HG02763 (cell line): ENCODE results near the gene GAS1.

Experiments used
- ATAC-seq: cut with Tn5 transposase; IDR thresholded peaks from one replicate; pipeline ENCODE4 v1.9.1; 2021; ENCODE audit warnings: mild to moderate bottlenecking, moderate library complexity; ENCODE audit not compliant: unreplicated experiment

Gene GAS1

DNA sequence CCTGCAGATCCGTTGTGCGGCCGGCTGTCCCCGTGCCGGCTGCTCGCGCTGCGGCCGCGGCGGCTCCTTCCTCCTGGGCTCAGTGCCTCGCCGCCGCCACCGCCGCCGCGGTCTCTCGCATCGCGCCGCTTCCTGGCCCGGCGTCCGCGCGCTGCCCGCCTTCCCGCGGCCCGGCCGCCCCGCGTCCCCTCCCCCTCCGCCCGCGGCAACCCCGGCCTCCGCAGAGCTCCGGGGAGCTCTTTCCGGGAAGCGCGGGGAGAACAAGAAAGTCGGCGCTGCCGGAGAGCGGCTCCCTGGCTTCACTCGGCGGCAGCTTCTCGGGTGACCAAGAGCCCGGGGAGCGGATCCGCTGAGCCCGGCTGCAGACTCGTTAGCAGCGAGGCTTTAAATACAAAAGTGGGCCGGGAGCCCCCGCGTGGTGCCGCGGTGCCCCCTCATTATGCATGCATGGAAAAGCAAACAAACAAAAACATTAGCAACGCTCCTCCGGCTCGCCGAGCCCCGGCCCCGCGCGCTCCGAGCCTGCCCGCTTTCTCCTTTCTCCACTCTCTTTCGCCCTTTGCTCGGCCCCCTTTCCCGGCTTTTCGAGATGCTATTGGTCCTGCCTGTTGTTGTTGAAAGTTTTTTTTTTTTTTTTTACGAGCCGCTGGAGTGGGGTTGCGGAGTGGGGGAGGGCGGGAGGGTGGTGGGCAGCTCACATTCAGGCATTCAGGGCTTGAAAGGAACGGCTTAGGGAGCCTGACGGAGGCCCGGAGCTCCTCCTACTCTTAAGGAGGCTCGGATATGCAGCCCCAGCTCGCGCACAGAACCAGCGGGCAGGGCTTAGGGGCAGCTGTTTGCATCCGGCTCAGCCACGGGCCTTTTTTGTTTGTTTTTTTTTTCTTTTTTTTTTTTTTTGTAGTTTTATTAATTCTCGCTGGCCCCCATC is at the start of gene GAS1:
Gene GAS1, minus strand, starts transcription at position 361 of the 928 bp plus-strand sequence. CDS start 727 bp downstream, outside the sequence.
- peak; percentile 56 for ATAC-seq

- no peak for ATAC-seq
Observed at GRCh38 chr9:86994231-86994630, 46.9 kb upstream of the GAS1 start.

DNA sequence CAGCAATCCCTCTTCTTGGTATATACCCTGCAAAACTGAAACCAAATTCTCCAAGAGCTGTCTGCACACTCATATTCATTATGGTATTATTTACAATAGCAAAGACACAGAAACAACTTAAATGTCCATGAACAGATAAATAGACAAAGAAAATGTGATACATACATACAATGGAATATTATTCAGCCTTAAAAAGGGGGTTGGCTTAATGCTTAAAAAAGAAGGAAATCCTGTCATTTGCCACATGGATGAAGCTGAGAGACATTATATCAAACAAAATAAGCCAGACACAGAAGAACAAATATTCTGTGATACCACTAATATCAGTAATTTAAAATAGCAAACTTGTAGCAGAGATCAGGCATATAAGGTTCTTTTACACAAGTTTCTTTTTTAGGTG is 46.5 kb upstream of the GAS1 start:
- ATAC-seq, result no peak

GRCh38 chr9:86991077-86991476 is 43.8 kb upstream of the GAS1 start:
- no peak for ATAC-seq

DNA sequence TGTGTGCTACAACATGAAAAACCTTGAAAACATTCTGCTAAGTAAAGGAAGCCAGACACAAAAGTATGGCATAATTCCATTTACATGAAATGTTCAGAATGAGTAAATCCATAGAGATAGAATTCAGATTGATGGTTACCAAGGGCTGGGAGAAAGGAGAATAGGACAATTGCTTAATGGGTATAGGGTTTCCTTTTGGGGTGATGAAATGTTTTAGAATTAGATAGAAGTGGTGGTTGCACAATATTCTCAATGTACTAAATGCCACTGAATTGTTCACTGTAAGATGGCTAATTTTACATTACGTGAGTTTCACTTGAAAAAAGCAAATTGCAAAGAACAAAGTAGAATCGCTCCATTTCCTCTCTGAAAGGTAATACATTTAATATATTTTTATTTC is 43.0 kb upstream of the GAS1 start:
- no peak for ATAC-seq

DNA sequence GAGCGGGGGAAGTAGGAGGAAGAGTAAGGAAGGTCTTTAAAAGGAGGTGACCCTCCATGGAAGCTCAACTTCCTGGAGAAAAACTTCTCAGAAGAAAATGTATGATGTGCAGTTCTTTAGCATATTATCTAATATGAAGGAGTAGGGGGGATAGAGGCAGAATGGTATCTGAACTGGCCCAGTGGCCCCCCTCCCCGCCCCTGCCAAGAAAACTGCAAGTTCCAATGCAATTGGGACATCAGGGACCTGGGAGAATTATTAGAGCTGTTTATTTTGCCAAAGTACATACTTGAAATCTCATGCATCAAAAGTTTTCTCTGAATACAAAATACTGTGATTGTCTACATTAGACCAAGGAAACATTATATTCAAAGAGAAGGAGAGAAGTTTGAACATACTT is 40.6 kb upstream of the GAS1 start:
- ATAC-seq, result no peak

DNA sequence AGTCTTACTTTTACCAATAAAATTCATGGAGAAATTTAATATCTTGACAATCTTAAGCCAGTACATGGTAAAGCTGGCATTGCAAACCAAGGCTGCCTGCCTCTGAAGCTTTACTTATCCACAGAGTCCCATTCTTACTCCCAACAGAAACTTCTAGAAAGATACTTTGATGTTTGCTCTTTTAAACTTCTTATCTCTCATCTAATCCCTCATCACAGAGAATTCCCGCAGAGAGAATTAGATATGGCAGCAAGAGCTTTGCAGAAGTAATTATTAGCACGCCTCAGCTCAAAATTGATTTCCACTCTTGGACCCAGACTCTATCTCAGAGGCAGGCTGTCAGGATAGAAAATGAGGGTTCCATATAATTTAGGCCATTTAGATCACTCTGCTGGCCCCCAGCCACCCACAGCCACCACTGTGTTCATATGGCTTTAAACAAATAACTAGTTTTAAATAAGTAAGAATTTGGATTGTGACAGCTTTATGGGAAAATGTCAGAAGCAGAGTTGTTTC is 37.9 kb upstream of the GAS1 start:
- ATAC-seq, result no peak

DNA sequence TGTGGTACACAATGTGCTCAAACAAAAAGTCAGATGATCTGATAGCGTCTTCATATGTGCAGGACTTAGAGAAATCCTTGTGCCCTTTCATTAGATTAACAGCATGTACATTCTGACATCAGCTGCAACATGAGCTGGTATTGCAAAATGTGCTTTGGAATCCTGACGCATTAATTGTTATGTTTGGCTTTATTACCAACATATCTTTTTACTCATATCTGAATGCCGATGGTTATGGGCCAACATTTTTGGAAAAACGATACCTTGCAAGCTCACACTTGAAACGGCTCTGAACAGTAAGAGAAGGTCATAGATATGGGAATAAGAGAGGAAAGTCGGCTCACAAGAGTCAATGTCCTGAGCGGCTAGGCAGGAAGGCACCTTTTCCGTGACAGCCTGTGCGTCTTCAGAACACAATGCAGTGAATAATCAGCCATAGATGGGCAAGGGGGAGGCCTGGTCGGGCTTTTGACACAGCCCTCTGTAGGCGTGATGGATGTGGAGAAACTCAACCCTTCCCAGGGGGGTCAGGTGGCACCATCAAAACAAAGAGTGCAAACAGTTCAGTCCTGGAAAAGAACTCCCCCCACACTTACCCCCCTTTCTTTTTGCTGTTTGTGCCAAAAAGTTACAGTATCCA is 36.4 kb upstream of the GAS1 start:
- no peak for ATAC-seq

- no peak for ATAC-seq
Observed at GRCh38 chr9:86983249-86983619, 35.9 kb upstream of the GAS1 start.

GRCh38 chr9:86980802-86981201 is 33.5 kb upstream of the GAS1 start:
- no peak for ATAC-seq

- ATAC-seq, result no peak
Observed at GRCh38 chr9:86979657-86980056, 32.4 kb upstream of the GAS1 start.

GRCh38 chr9:86978922-86979474 is 31.7 kb upstream of the GAS1 start:
- ATAC-seq, result no peak

GRCh38 chr9:86978413-86978812 is 31.1 kb upstream of the GAS1 start:
- no peak for ATAC-seq

- ATAC-seq, result no peak
Observed at GRCh38 chr9:86977205-86977835, 30.0 kb upstream of the GAS1 start.

DNA sequence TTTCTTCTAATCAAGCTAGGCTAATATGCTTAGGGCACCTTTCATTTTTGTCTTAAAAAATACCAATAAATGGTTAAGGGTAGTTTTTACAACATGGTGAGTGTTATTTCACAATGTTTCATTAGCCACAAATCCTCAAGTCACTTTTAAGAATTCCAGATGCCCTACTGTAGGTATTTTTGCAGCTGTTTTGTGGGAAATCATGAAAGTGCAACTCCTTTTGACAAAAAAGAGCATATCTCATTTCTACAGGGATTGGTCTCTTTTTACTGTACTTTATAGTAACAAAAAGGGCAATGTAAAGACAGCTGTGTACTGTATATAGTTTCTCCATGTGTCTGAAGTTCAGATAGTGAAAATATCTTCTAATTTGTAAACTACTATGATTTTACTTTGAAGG is 28.3 kb upstream of the GAS1 start:
- no peak for ATAC-seq

DNA sequence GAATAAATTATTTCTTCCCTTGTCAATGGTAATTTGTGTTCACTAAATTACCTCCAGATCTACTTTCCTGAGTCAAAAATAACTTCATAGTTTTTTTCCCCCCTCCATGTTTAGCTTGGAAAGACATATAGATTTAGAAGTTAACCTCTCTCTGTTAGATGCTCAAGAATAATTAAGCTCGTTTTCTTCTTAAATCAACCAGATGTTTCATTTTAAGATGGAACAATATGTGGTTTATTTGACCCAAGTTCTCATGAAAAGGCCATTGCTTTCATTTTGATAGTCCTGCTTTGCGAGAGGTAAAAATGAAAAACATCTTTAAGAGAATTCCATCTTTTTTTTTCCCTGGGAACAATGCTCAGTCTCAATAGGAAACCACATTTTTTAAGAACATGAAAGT is 27.7 kb upstream of the GAS1 start:
- ATAC-seq, result no peak

GRCh38 chr9:86974421-86974820 is 27.1 kb upstream of the GAS1 start:
- ATAC-seq, result no peak

DNA sequence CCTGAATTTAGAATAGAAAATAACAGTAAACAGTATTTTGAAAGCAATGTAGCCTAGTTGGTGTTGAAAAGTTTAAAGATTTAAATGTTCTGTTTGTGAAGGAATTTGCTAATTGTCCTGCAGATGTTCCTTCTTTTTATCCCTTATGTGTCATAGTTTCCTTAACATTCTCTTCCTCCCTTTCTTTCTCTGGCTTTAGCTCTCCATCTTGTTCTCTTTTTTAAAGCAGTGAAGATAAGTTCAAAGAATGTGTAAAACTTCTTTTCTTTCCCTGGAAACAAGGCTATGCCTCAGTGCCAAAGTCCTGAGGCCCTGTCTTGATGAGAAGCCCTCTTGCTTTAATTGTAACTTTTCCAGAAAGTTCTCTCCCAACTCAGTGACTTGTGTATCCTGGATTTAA is 24.4 kb upstream of the GAS1 start:
- no peak for ATAC-seq

DNA sequence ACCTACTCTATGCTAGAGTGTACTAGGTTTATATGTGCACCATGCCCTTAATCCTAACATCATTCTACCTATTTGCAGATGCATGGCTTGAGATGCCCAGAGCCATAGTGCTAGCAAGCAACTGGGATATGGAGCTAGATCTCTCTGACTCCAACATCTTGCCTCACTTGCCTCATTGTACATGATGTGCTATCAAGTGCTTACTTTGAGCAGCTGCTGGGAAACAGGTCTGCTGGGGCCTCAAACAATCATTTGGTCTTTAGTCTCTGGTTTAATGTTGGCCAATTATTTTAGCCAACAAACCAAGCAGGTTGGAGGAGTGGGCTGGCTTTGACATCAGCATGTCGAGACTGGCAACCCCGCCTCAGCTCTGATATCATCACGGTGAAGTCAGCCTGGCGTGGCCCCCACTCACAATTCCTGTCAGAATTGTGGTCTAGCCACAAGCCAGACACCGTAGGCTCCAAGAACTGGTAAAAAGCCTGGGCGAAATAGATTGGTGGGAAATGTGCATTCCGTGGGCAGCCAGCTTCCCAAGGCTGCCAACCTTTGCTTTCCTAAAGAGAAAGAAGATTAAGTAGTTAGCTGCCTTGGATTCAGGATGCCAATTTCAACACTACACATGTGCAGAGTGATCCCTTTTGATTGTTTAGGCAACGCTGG is 21.1 kb upstream of the GAS1 start:
- ATAC-seq, result no peak

GRCh38 chr9:86966852-86967511 is 19.7 kb upstream of the GAS1 start:
- no peak for ATAC-seq
